ENCODE results near the gene VAV2. TPM values are rescaled to one million over a fixed set of nuclear protein-coding genes. Genes with fewer than 3 reads are reported as not detected.

The VAV2 gene
- total and polyA plus RNA-seq, 9 of the 15 experiments (the other 6 are each of a cell fraction or from before 2014, with no cell fraction given): 0.01 to 2.7 (median 1.0) TPM; not detected in 1

DNA sequence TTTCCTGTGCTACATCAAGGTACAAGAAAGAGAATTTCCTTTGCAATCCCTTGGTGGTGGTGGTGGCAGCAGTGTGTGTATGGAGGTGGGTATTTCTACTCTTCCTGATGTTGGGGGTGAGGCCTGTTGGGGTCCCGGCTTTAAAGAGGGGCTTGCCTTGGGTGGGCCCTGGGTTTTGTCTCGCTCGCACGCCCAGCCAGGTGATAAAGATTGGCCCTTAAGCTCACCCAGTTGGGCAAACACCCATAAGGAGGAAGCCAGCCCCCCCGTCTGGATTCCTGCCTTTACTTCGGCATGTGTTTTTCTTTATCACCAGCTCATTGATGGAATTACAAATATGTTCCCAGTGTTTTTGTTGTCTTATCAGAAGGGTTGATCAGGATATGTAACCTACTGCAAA, 237.9 kb downstream of the VAV2 start:
- no TSS peak for BruUV-seq (replicated peaks)
- ATAC-seq (no peak), DNase-seq (ENCODE audit: extremely low read depth in 1 of 4, low spot score in 3 of 4) (no peak), FAIRE-seq (no peak)
- Histone ChIP-seq H4K20me1 (replicated peaks; ENCODE audit: control insufficient read depth, insufficient read depth, low read length) (no peaks in the 10 kb centered on the region), H2AFZ (ENCODE audit: low read depth, low read length) (no peak overlapping the region), H3K4me2 (ENCODE audit: insufficient read depth, low read length) (no peak overlapping the region), H3K9ac (ENCODE audit: insufficient read depth in 1 of 2, low read depth in 2 of 2, low read length in 2 of 2) (no peak overlapping the region), H3K27ac (ENCODE audit: extremely low read depth, low read depth, low read length) (no peak overlapping the region), H3K79me2 (ENCODE audit: control insufficient read depth, insufficient read depth, low read length) (no peaks in the 10 kb centered on the region), H3K9me1 (ENCODE audit: control insufficient read depth, insufficient read depth, low read length) (no peaks in the 10 kb centered on the region), H3K36me3 (ENCODE audit: control insufficient read depth, insufficient read depth, low read length) (no peaks in the 10 kb centered on the region), H3K4me1 (replicated peaks in 1 of 2; ENCODE audit: control insufficient read depth in 2 of 2, insufficient read depth in 2 of 2, low read length in 2 of 2) (no peaks in the 10 kb centered on the region), H3K27me3 (ENCODE audit: control insufficient read depth in 2 of 2, insufficient read depth in 2 of 2, low read length in 2 of 2) (peaks cover 2 to 4% of the 10 kb centered on the region in 2 experiments; a peak in 2 of 5 replicates), H3K9me3 (replicated peaks; ENCODE audit: control insufficient read depth, insufficient read depth, low read depth, low read length) (no peaks in the 10 kb centered on the region), H3K4me3 (no peak overlapping the region)
- in situ Hi-C loops (cut with MboI) (no loop called here), intact Hi-C loops (cut with micrococcal nuclease) (no loop called here)
- CTCF ChIA-PET (ENCODE audit: low intra/inter-chr PET ratio): no interaction called here
- POLR2A ChIA-PET: no interaction called here
- TF ChIP-seq PTBP1 (IDR thresholded peaks at IDR 0.05; ENCODE audit: low read depth, low read length) (no peak), ZNF644 (tag; IDR thresholded peaks at IDR 0.05; ENCODE audit: low read depth) (no peak), NELFE (IDR thresholded peaks at IDR 0.05; ENCODE audit: insufficient read depth, insufficient read length) (no peak), CBX2 (IDR thresholded peaks at IDR 0.05; ENCODE audit: insufficient read depth, low read length, poor library complexity, severe bottlenecking) (no peak), MEF2A (IDR thresholded peaks at IDR 0.05; ENCODE audit: control insufficient read depth, low read depth, low read length) (no peak), HNRNPLL (IDR thresholded peaks at IDR 0.05; ENCODE audit: low read depth, low read length, poor library complexity, severe bottlenecking) (no peak), EP300 (IDR thresholded peaks at IDR 0.05; ENCODE audit: low read length) (no peak), BRD4 (IDR thresholded peaks at IDR 0.05) (no peak), TSHZ1 (CRISPR knock-in tag; IDR thresholded peaks at IDR 0.05) (no peak), HINFP (tag; conservative IDR thresholded peaks at IDR 0.05; ENCODE audit: low read depth) (no peak), RBM17 (IDR thresholded peaks at IDR 0.05; ENCODE audit: borderline replicate concordance, low read depth, low read length) (no peak), KLF16 (IDR thresholded peaks at IDR 0.05) (no peak), KLF6 (CRISPR knock-in tag; IDR thresholded peaks at IDR 0.05; ENCODE audit: borderline replicate concordance) (no peak)
- WGBS (ENCODE audit: insufficient coverage, low coverage, missing lambda C conversion rate): 6% methylated on average over 5 of the region's 6 CpGs

Measured in K562 (cell line).